CD8-positive, alpha-beta memory T cell (primary cell): ENCODE data around the gene PATE1. TPM values are rescaled to one million over a fixed set of nuclear protein-coding genes. Genes with fewer than 3 reads are reported as not detected.
A peak's percentile ranks its signal among the peaks of the same experiment; 100 is the strongest.

Source experiments
- CTCF ChIA-PET: fragments of 350-600 bp; sonication (Branson Sonifier 250); formaldehyde crosslinking; loops from one replicate; lab custom pipeline; 2021; ENCODE audit warnings: antibody characterized with exemption; lab: Charles Lee
- POLR2A ChIA-PET: fragments of 350-600 bp; sonication (Branson Sonifier 250); formaldehyde crosslinking; loops from one replicate; lab custom pipeline; 2021; ENCODE audit warnings: antibody characterized with exemption; lab: Charles Lee
- DNase-seq, 5 donors: peaks; one replicate each; pipeline versions ENCODE4 v3.0.0 to v3.0.0-alpha.2; 2020 to 2022; ENCODE audit warnings: mixed read lengths in 1 of 5
- H3K27ac ChIP-seq: one replicate; pipeline ENCODE4 v1.7.0; 2013; ENCODE audit warnings: low read depth, mild to moderate bottlenecking, low read length, moderate library complexity
- H3K27me3 ChIP-seq: 2 replicates; pipeline ENCODE4 v1.7.0; 2013; ENCODE audit warnings: low read length, mild to moderate bottlenecking; ENCODE audit not compliant: insufficient read depth, poor library complexity, severe bottlenecking
- H3K36me3 ChIP-seq: 2 replicates; pipeline ENCODE4 v1.7.0; 2013; ENCODE audit warnings: mild to moderate bottlenecking, low read length, moderate library complexity; ENCODE audit not compliant: insufficient read depth
- H3K4me1 ChIP-seq: 2 replicates; pipeline ENCODE4 v1.7.0; 2013; ENCODE audit warnings: mild to moderate bottlenecking, low read length, moderate library complexity; ENCODE audit not compliant: insufficient read depth
- H3K4me3 ChIP-seq: 2 replicates; pipeline ENCODE4 v1.7.0; 2013; ENCODE audit warnings: mild to moderate bottlenecking, low read length
- H3K9me3 ChIP-seq: 2 replicates; pipeline ENCODE4 v1.7.0; 2013; ENCODE audit warnings: mild to moderate bottlenecking, low read length
- H3K27ac Mint-ChIP-seq, 8 donors: one replicate each; pipeline ENCODE4 v1.8.0; 2020 to 2021; ENCODE audit warnings: mixed read lengths in 8 of 8, mild to moderate bottlenecking in 6 of 8, inconsistent platforms in 3 of 8, moderate library complexity in 3 of 8
- H3K27me3 Mint-ChIP-seq, 2 donors: one replicate each; pipeline ENCODE4 v1.8.0; 2020 to 2021; ENCODE audit warnings: mixed read lengths in 2 of 2, mild to moderate bottlenecking in 1 of 2, moderate library complexity in 1 of 2
- H3K36me3 Mint-ChIP-seq, 3 donors: one replicate each; pipeline ENCODE4 v1.8.0; 2020 to 2021; ENCODE audit warnings: mixed read lengths in 3 of 3, inconsistent platforms in 1 of 3, mild to moderate bottlenecking in 1 of 3
- H3K4me1 Mint-ChIP-seq, 3 donors: one replicate each; pipeline ENCODE4 v1.8.0; 2020 to 2021; ENCODE audit warnings: mixed read lengths in 3 of 3, inconsistent platforms in 1 of 3, mild to moderate bottlenecking in 1 of 3
- H3K4me3 Mint-ChIP-seq, 7 donors: one replicate each; pipeline ENCODE4 v1.8.0; 2020 to 2021; ENCODE audit warnings: mixed read lengths in 7 of 7, mild to moderate bottlenecking in 6 of 7, moderate library complexity in 4 of 7, inconsistent platforms in 2 of 7
- H3K9me3 Mint-ChIP-seq, 5 donors: one replicate each; pipeline ENCODE4 v1.8.0; 2020 to 2022; ENCODE audit warnings: mixed read lengths in 5 of 5, mild to moderate bottlenecking in 3 of 5, moderate library complexity in 2 of 5, inconsistent platforms in 1 of 5
- polyA plus RNA-seq: library from polyadenylated mRNA; unstranded; fragments of 300-500 nt; fragmentation: Illumina TruSeq; gene quantifications from one replicate; pipeline ENCODE4 v1.2.3, GENCODE V29; 2021
- total RNA-seq, 2 experiments: library from RNA; stranded (reverse); gene quantifications; one replicate each; pipeline ENCODE4 v1.2.3, GENCODE V29; 2021

PATE1 gene
- total and polyA plus RNA-seq, 3 experiments from 2014 or later: not detected

- Histone ChIP-seq H3K9me3 (no peaks in the 10 kb centered on the region), H3K27me3 (no peaks in the 10 kb centered on the region), H3K27ac (no peak overlapping the region), H3K4me3 (no peak overlapping the region), H3K36me3 (no peaks in the 10 kb centered on the region), H3K4me1 (no peaks in the 10 kb centered on the region)
- Mint-ChIP-seq H3K27ac (no peak overlapping the region), H3K9me3 (no peaks in the 10 kb centered on the region), H3K4me3 (no peak overlapping the region), H3K4me1 (no peaks in the 10 kb centered on the region), H3K27me3 (peaks cover 13 to 27% of the 10 kb centered on the region in 2 donors), H3K36me3 (no peaks in the 10 kb centered on the region)
- ChIA-PET POLR2A (no interaction called here), CTCF (no interaction called here)
- no peak for DNase-seq
Observed at GRCh38 chr11:125772834-125773505, 26.9 kb downstream of the PATE1 start.

DNA sequence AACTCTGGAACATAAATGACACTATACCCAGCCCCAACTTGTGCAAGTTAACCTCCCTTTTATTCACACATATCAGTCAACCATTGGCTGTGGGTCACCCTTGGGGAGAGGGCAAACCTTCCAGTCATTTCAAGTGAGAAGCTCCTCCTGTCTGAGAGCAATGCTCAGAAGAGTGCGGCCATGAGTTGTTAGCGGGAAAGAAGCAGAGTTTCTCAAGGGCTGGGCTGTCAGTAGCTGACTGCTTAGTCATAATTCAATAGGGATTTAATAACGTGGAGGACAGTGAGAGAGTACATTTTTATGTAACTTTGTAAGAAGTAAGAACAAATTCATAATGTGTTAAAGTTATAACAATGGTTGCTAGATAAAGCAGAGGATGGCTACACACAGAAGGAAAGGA is 27.4 kb downstream of the PATE1 start:
- H3K27ac ChIP-seq: no peak overlapping the region
- H3K36me3 Mint-ChIP-seq: no peaks in the 10 kb centered on the region
- CTCF ChIA-PET: no interaction called here

GRCh38 chr11:125777309-125777708 is 31.2 kb downstream of the PATE1 start:
- ChIA-PET CTCF (no interaction called here), POLR2A (no interaction called here)
- no peaks in the 10 kb centered on the region for H3K9me3 ChIP-seq
- DNase-seq: no peak
- H3K36me3 Mint-ChIP-seq: no peaks in the 10 kb centered on the region
- H3K4me3 ChIP-seq: no peak overlapping the region
- H3K27me3 ChIP-seq: no peaks in the 10 kb centered on the region
- no peaks in the 10 kb centered on the region for H3K4me1 ChIP-seq
- H3K4me1 Mint-ChIP-seq: no peaks in the 10 kb centered on the region
- H3K4me3 Mint-ChIP-seq: no peak overlapping the region
- peaks cover 0 to 2% (median 0%) of the 10 kb centered on the region in 5 donors for H3K9me3 Mint-ChIP-seq
- H3K27ac Mint-ChIP-seq: no peak overlapping the region
- no peaks in the 10 kb centered on the region for H3K36me3 ChIP-seq
- no peak overlapping the region for H3K27ac ChIP-seq
- H3K27me3 Mint-ChIP-seq: peaks cover 7 to 27% of the 10 kb centered on the region in 2 donors

More for the DNA sequence above, 27.4 kb downstream of the PATE1 start:
- Mint-ChIP-seq H3K4me1 (no peaks in the 10 kb centered on the region), H3K27me3 (peaks cover 13 to 28% of the 10 kb centered on the region in 2 donors), H3K27ac (no peak overlapping the region), H3K9me3 (no peaks in the 10 kb centered on the region), H3K4me3 (no peak overlapping the region)
- POLR2A ChIA-PET: no interaction called here
- Histone ChIP-seq H3K4me1 (no peaks in the 10 kb centered on the region), H3K4me3 (no peak overlapping the region), H3K36me3 (no peaks in the 10 kb centered on the region), H3K9me3 (no peaks in the 10 kb centered on the region), H3K27me3 (no peaks in the 10 kb centered on the region)
- DNase-seq: no peak

DNA sequence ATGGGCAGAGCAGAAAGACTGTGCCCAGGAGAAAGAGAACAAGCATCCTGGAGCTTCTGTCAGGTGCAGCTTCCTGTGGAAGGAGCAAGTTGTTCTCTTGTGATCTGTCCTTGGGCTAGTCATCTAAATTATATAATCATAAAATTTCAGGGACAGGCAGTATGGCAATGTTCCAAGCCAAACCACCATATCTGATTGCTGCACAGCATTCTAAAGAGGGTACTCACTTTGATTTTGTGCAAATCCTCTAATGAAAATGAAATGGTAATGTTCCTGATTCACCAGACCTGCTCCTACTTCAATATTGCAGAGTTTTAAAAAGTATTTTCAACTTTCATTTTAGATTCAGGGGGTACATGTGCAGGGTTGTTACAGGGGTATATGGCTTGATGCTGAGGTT is 32.6 kb downstream of the PATE1 start, which contains the start of gene PATE2:
Gene PATE2 (minus strand): TSS at position 101 of the 400 bp plus-strand sequence. CDS start 55 bp downstream, at position 46.
- no peak for DNase-seq
- POLR2A ChIA-PET: no interaction called here
- no peaks in the 10 kb centered on the region for H3K4me1 Mint-ChIP-seq
- Histone ChIP-seq H3K27me3 (no peaks in the 10 kb centered on the region), H3K4me3 (no peak within 1 kb of the TSS), H3K4me1 (no peaks in the 10 kb centered on the region), H3K27ac (no peak within 1 kb of the TSS), H3K36me3 (no peaks in the 10 kb centered on the region), H3K9me3 (no peaks in the 10 kb centered on the region)
- peak within 1 kb of the TSS in 1 of 8 donors; percentile 81 for H3K27ac Mint-ChIP-seq
- H3K27me3 Mint-ChIP-seq: peaks cover 3 to 24% of the 10 kb centered on the region in 2 donors
- no peak within 1 kb of the TSS for H3K4me3 Mint-ChIP-seq
- H3K36me3 Mint-ChIP-seq: no peaks in the 10 kb centered on the region
- H3K9me3 Mint-ChIP-seq: peaks cover 0 to 6% (median 0%) of the 10 kb centered on the region in 5 donors
- CTCF ChIA-PET: no interaction called here

DNA sequence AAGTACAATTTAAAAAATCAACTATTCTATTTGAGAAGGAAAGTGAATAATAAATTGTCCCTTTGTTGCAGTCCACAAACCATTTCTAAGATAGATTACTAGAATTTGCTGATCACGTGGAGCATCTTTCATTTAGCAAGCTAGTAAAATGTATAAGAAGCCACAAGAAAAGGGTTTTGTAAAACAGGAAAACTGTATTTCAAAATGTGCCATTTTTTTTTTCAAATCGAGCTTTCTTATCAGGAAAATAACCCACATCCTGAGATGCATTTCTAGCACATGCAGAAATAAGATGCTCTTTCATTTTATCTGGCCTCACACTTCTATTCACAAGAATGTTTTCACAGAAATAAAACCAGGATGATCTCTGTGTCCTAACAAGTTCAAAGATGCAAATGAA is 38.6 kb downstream of the PATE1 start:
- CTCF ChIA-PET: no interaction called here
- Mint-ChIP-seq H3K36me3 (no peaks in the 10 kb centered on the region), H3K4me3 (no peak overlapping the region), H3K27me3 (peaks cover 2 to 6% of the 10 kb centered on the region in 2 donors), H3K27ac (no peak overlapping the region), H3K9me3 (peaks cover 0 to 9% (median 4%) of the 10 kb centered on the region in 5 donors), H3K4me1 (no peaks in the 10 kb centered on the region)
- H3K4me1 ChIP-seq: no peaks in the 10 kb centered on the region
- no peaks in the 10 kb centered on the region for H3K27me3 ChIP-seq
- DNase-seq: no peak
- no peak overlapping the region for H3K27ac ChIP-seq
- no peaks in the 10 kb centered on the region for H3K36me3 ChIP-seq
- no peak overlapping the region for H3K4me3 ChIP-seq
- no peaks in the 10 kb centered on the region for H3K9me3 ChIP-seq
- POLR2A ChIA-PET: no interaction called here

DNA sequence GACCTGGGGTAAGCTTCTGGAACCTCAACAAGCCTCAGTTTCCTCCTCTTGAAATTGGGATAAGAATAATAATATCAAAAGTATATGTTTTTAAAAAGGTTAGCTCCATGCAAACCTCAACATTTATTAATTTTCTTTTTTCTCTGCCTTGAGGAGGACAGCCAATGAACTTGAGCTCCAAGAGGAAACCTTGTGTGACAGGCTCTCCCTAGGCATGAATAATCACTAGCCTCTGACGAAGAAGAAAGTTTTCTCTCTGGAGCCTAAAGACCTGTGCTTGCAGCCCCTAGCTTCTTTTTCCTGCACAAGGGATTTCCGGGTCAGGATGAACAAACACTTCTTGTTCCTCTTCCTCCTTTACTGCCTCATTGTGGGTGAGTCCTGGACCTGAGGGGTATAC is 41.7 kb downstream of the PATE1 start, which contains the start of gene PATE3:
Gene PATE3 (plus strand): TSS at position 301 of the 400 bp plus-strand sequence. CDS start 25 bp downstream, at position 326.
- H3K27me3 Mint-ChIP-seq: peaks cover 0 to 4% of the 10 kb centered on the region in 2 donors
- ChIA-PET CTCF (no interaction called here), POLR2A (no interaction called here)
- Histone ChIP-seq H3K27me3 (no peaks in the 10 kb centered on the region), H3K27ac (no peak within 1 kb of the TSS), H3K4me3 (no peak within 1 kb of the TSS), H3K4me1 (no peaks in the 10 kb centered on the region), H3K9me3 (no peaks in the 10 kb centered on the region), H3K36me3 (no peaks in the 10 kb centered on the region)
- H3K36me3 Mint-ChIP-seq: no peaks in the 10 kb centered on the region
- H3K4me1 Mint-ChIP-seq: no peaks in the 10 kb centered on the region
- peaks cover 0 to 9% (median 3%) of the 10 kb centered on the region in 5 donors for H3K9me3 Mint-ChIP-seq
- H3K4me3 Mint-ChIP-seq: no peak within 1 kb of the TSS
- no peak within 1 kb of the TSS for H3K27ac Mint-ChIP-seq
- DNase-seq: no peak

DNA sequence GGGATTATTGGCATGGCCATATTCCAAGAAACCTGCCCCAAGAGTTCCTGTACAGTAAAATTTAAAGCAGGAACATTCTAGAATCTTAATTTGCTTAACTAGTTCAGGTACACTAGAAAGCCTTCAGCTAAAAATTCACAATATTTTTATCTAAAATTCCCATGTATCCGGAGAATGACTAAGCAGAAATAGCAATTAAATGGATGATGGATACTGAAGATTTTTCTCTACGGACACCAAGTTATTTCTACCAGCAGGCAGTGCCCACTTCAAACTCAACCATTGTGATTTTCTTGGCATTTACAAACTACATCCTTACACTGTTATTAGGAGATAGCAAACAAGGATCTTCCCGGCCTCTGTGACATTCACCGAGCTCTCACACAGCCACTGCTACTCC is 44.7 kb downstream of the PATE1 start:
- H3K4me3 ChIP-seq: no peak overlapping the region
- H3K27me3 ChIP-seq: no peaks in the 10 kb centered on the region
- no peaks in the 10 kb centered on the region for H3K4me1 Mint-ChIP-seq
- no peak overlapping the region for H3K27ac ChIP-seq
- H3K36me3 ChIP-seq: no peaks in the 10 kb centered on the region
- H3K9me3 ChIP-seq: no peaks in the 10 kb centered on the region
- H3K9me3 Mint-ChIP-seq: peaks cover 10 to 15% (median 13%) of the 10 kb centered on the region in 5 donors
- no peak overlapping the region for H3K4me3 Mint-ChIP-seq
- no peak for DNase-seq
- no peaks in the 10 kb centered on the region for H3K36me3 Mint-ChIP-seq
- ChIA-PET POLR2A (no interaction called here), CTCF (no interaction called here)
- no peak overlapping the region for H3K27ac Mint-ChIP-seq
- no peaks in the 10 kb centered on the region for H3K4me1 ChIP-seq
- H3K27me3 Mint-ChIP-seq: peaks cover 0 to 4% of the 10 kb centered on the region in 2 donors

GRCh38 chr11:125797641-125798040 is 51.6 kb downstream of the PATE1 start:
- no peak for DNase-seq
- peaks cover 0 to 5% (median 0%) of the 10 kb centered on the region in 3 donors for H3K36me3 Mint-ChIP-seq
- no peaks in the 10 kb centered on the region for H3K27me3 ChIP-seq
- H3K27ac Mint-ChIP-seq: no peak overlapping the region
- H3K27ac ChIP-seq: no peak overlapping the region
- H3K36me3 ChIP-seq: no peaks in the 10 kb centered on the region
- no peak overlapping the region for H3K4me3 Mint-ChIP-seq
- H3K4me3 ChIP-seq: no peak overlapping the region
- ChIA-PET POLR2A (no interaction called here), CTCF (no interaction called here)
- H3K4me1 Mint-ChIP-seq: no peaks in the 10 kb centered on the region
- no peaks in the 10 kb centered on the region for H3K9me3 ChIP-seq
- H3K27me3 Mint-ChIP-seq: peaks cover 9 to 22% of the 10 kb centered on the region in 2 donors
- no peaks in the 10 kb centered on the region for H3K4me1 ChIP-seq
- peaks cover 36 to 55% (median 54%) of the 10 kb centered on the region in 5 donors for H3K9me3 Mint-ChIP-seq
